Astrocyte of the spinal cord (primary cell): Measurements from ENCODE around the gene SCYL2.

ENCODE experiments used
- DNase-seq: peaks from one replicate; pipeline ENCODE4 v3.0.0; 2011; ENCODE audit warnings: low read depth, low spot score
- H3K4me3 ChIP-seq: 2 replicates; pipeline ENCODE4 v1.5.1; 2011; ENCODE audit warnings: low read depth, mild to moderate bottlenecking, low read length, moderate library complexity
- in situ Hi-C: cut with HindIII; loops from 2 replicates; pipeline ENCODE4 v1.10.0; 2017; ENCODE audit warnings: low sequenced_read_pairs
- TF ChIP-seq, protein P1 (sequence below): IDR thresholded peaks from 2 replicates; pipeline ENCODE4 v1.5.1; 2012; ENCODE audit warnings: low read depth, mild to moderate bottlenecking, low read length, inconsistent platforms

The SCYL2 gene

GRCh38 chr12:100382338-100382737 lies 115.4 kb downstream of the SCYL2 start:
- no peak for DNase-seq
- in situ Hi-C loops = no loop called here
- TF ChIP-seq, protein P1, sequence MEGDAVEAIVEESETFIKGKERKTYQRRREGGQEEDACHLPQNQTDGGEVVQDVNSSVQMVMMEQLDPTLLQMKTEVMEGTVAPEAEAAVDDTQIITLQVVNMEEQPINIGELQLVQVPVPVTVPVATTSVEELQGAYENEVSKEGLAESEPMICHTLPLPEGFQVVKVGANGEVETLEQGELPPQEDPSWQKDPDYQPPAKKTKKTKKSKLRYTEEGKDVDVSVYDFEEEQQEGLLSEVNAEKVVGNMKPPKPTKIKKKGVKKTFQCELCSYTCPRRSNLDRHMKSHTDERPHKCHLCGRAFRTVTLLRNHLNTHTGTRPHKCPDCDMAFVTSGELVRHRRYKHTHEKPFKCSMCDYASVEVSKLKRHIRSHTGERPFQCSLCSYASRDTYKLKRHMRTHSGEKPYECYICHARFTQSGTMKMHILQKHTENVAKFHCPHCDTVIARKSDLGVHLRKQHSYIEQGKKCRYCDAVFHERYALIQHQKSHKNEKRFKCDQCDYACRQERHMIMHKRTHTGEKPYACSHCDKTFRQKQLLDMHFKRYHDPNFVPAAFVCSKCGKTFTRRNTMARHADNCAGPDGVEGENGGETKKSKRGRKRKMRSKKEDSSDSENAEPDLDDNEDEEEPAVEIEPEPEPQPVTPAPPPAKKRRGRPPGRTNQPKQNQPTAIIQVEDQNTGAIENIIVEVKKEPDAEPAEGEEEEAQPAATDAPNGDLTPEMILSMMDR = no peak
- H3K4me3 ChIP-seq = no peak overlapping the region

DNA sequence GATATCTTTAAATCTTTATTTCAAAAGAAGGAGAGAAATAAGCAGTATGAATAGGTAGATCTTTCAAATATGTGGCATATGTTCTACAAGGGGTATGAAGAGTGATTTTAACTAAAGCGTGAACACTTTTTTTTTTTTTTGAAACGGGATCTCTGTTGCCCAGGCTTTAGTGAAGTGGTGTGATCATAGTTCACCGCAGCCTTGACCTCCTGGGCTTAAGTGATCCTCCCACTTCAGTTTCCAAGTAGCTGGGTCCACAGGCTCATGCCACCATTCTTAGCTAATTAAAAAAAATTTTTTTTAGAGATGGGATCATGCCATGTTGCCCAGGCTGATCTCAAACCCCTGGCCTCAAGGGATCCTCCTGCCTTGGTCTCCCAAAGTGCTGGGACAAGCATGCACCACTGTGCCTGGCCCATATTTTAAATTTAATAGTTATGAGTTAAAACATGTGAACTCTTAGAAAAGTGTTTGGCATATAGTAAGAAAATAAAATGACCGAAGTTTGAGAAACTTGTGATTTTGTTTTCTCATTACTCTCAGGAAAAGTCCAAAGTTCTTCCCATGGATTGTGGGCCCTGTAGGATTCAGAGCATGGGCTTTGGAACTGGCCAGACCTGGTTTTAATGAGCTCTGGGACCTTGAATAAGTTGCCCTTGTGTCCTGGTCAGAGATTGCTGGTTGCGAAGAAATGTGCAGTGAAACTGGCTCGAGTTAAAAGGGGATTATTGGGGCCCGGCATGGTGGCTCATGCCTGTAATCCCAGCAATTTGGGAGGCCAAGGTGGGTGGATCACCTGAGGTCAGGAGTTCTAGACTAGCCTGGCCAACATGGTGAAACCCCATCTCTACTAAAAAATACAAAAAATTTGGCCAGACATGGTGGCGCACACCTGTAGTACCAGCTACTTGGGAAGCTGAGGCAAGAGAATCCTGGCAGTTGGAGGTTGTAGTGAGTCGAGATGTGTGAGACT lies 116.9 kb downstream of the SCYL2 start:
- TF ChIP-seq, protein P1 = no peak
- in situ Hi-C loops = no loop called here
- no peak overlapping the region for H3K4me3 ChIP-seq
- no peak for DNase-seq

DNA sequence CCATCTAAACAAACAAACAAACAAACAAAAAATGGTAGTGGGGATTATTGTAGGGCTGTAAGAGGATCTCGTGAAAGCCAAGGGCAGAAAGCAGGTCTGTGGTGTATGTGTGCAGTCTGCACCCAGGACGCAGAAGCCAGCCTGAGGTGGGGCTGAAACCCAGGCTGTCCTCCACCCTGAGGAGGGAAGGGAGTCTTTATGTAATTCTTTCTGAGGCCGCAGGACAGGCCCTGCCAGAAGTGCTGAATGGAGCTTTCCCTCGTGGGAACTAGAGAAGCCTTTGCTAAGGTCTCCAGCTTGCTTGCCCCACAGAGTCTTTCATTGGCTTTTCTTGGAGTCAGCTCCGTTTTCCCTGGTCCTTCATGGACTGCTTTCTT lies 117.6 kb downstream of the SCYL2 start:
- no peak for DNase-seq
- no peak overlapping the region for H3K4me3 ChIP-seq
- in situ Hi-C loops = no loop called here
- TF ChIP-seq, protein P1 = no peak

DNA sequence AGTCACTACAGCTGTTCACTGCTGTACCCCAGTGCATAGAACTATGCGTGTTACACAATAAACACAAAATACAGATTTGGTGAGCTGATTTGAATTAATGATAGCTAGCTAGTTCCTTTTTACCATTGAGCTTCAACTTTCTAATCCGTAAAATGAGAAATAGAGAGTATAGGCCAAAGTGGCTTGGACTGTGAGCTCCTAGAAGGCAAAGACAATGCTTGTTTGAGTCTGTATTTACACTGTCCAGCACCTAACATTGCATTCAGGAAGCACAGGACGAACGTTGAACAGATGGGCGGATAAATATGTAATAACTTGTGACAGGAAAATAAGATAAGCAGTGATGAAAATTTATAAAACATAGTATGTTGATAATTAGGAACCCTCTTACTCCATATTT lies 121.4 kb downstream of the SCYL2 start:
- H3K4me3 ChIP-seq = no peak overlapping the region
- no peak for DNase-seq
- TF ChIP-seq, protein P1 = no peak
- in situ Hi-C loops = no loop called here
